ENCODE data around the gene DLGAP1. TPM values are rescaled to one million over a fixed set of nuclear protein-coding genes. Genes with fewer than 3 reads are reported as not detected.

The DLGAP1 gene
- total and polyA plus RNA-seq, 2 of the 4 experiments (the other 2 are of a cell fraction) = under 0.01 to 0.09 TPM

GRCh38 chr18:4142876-4143275, 312.2 kb downstream of the DLGAP1 start:
- Histone ChIP-seq H4K8ac (ENCODE audit: low read depth in 2 of 2, low read length in 2 of 2) (no peak overlapping the region), H2BK15ac (ENCODE audit: low read depth, low read length) (no peak overlapping the region), H3K9me3 (ENCODE audit: control insufficient read depth, insufficient read depth, low read length) (no peaks in the 10 kb centered on the region; the same call in 1 of the 2 replicates), H3K79me1 (ENCODE audit: low read depth in 1 of 2, low read length in 2 of 2) (no peaks in the 10 kb centered on the region), H2AK9ac (replicated peaks; ENCODE audit: low read depth, low read length, poor library complexity) (no peak overlapping the region), H3K9me1 (ENCODE audit: insufficient read depth, low read length) (no peaks in the 10 kb centered on the region), H3K18ac (ENCODE audit: low read depth, low read length) (no peak overlapping the region), H3K4me3 (ENCODE audit: insufficient read depth, low read depth, low read length) (no peak overlapping the region), H3K36me3 (ENCODE audit: control insufficient read depth, insufficient read depth, low read length) (no peaks in the 10 kb centered on the region), H3K23ac (ENCODE audit: low read depth, low read length) (no peak overlapping the region), H3K27ac (ENCODE audit: insufficient read depth, low read length) (no peak overlapping the region), H4K5ac (ENCODE audit: low read depth, low read length) (no peak overlapping the region), H3K4me1 (ENCODE audit: control insufficient read depth, insufficient read depth, low read length) (no peaks in the 10 kb centered on the region), H3K14ac (replicated peaks; ENCODE audit: low read depth, low read length) (no peak overlapping the region), H4K91ac (ENCODE audit: insufficient read depth, low read depth, low read length) (no peak overlapping the region), H3K27me3 (ENCODE audit: control insufficient read depth, insufficient read depth, low read length) (no peaks in the 10 kb centered on the region), H2BK5ac (ENCODE audit: low read depth, low read length, poor library complexity, severe bottlenecking) (no peak overlapping the region), H2AFZ (replicated peaks; ENCODE audit: low read length, poor library complexity) (no peak overlapping the region), H3K4me2 (ENCODE audit: low read depth, low read length) (no peak overlapping the region), H2AK5ac (ENCODE audit: low read depth, low read length) (no peak overlapping the region), H4K20me1 (ENCODE audit: insufficient read depth, low read length) (no peaks in the 10 kb centered on the region), H3K56ac (ENCODE audit: extremely low read depth, insufficient read depth, low read length) (no peak overlapping the region), H3K9ac (ENCODE audit: low read depth, low read length) (no peak overlapping the region), H2BK20ac (ENCODE audit: low read depth, low read length) (no peak overlapping the region), H3K4ac (ENCODE audit: low read depth, low read length) (no peak overlapping the region), H2BK120ac (ENCODE audit: low read depth, low read length) (no peak overlapping the region)
- no CpG with 5 or more reads among the region's 5 CpGs for WGBS, 2 experiments (ENCODE audit: extremely low coverage in 2 of 2, insufficient read length in 1 of 2)
- intact Hi-C loops (cut with micrococcal nuclease) = no loop called here
- BruUV-seq (replicated peaks) = no TSS peak
- CTCF ChIA-PET = no interaction called here
- dilution Hi-C loops (cut with HindIII; ENCODE audit: low sequenced_read_pairs, unreplicated experiment) = no loop called here
- no peak for TF ChIP-seq ELK1 (IDR thresholded peaks at IDR 0.05; ENCODE audit: borderline replicate concordance, low read depth, low read length)
- no peak for TF ChIP-seq MAZ (IDR thresholded peaks at IDR 0.05; ENCODE audit: borderline replicate concordance, low read depth, low read length)
- TF ChIP-seq BHLHE40 (IDR thresholded peaks at IDR 0.05; ENCODE audit: low read depth, low read length) = no peak
- no peak for TF ChIP-seq SMC3 (IDR thresholded peaks at IDR 0.05; ENCODE audit: low read depth, low read length)
- TF ChIP-seq FOS (IDR thresholded peaks at IDR 0.05; ENCODE audit: low read depth, low read length) = no peak
- TF ChIP-seq RCOR1 (IDR thresholded peaks at IDR 0.05; ENCODE audit: insufficient replicate concordance, low read length) = no peak
- TF ChIP-seq MXI1 (IDR thresholded peaks at IDR 0.05; ENCODE audit: borderline replicate concordance, low read depth, low read length) = no peak
- no peak for TF ChIP-seq CEBPB (IDR thresholded peaks at IDR 0.05; ENCODE audit: low read depth, low read length)
- TF ChIP-seq POLR2A (IDR thresholded peaks at IDR 0.05; ENCODE audit: low read depth, low read length) = no peak
- TF ChIP-seq RAD21 (IDR thresholded peaks at IDR 0.05; ENCODE audit: low read length) = no peak
- no peak for TF ChIP-seq CHD1 (IDR thresholded peaks at IDR 0.05; ENCODE audit: low read depth, low read length)
- TF ChIP-seq USF2 (IDR thresholded peaks at IDR 0.05; ENCODE audit: low read depth, low read length) = no peak
- TF ChIP-seq NFE2L2 (IDR thresholded peaks at IDR 0.05; ENCODE audit: low read depth, low read length) = no peak
- TF ChIP-seq MAFK (IDR thresholded peaks at IDR 0.05; ENCODE audit: low read depth, low read length) = no peak
- TF ChIP-seq RFX5 (IDR thresholded peaks at IDR 0.05; ENCODE audit: low read depth, low read length) = no peak
- POLR2A ChIA-PET (ENCODE audit: unreplicated experiment) = no interaction called here
- no peak for ATAC-seq (ENCODE audit: low read depth)
- in situ Hi-C loops (cut with MboI; ENCODE audit: low sequenced_read_pairs) = no loop called here
- no peak for DNase-seq
